ENCODE results near the gene ARSB. TPM values are rescaled to one million over a fixed set of nuclear protein-coding genes. Genes with fewer than 3 reads are reported as not detected.

ARSB gene
- total and polyA plus RNA-seq, 9 of the 15 experiments (the other 6 are each of a cell fraction or from before 2014, with no cell fraction given): 0.52 to 4.6 (median 2.4) TPM

DNA sequence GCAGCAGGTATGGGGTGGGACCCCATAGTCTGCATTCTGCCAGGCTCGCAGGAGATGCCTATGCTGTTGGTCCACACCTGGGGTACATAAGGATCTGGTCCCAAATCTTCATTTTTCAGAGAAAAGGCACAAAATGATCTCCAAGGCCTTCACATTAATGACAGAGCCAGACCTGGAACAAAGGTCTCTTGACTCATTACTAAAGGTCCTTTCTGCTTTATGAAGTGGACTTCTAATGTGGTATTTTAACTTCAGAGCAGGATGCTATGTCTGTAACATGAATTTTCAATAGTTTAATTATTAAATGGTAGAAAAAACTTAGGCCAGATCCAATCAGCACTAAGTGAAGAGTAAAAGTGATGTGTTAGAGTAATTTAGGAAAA, 46.4 kb upstream of the ARSB start:
- no peaks in the 10 kb centered on the region for H3K36me3 ChIP-seq (ENCODE audit: control insufficient read depth, insufficient read depth, low read length)
- ATAC-seq (no peak), FAIRE-seq (no peak), DNase-seq (ENCODE audit: extremely low read depth in 1 of 4, low spot score in 3 of 4) (no peak)
- ChIA-PET CTCF (ENCODE audit: low intra/inter-chr PET ratio) (interaction anchor here (0.5 to 0.7 kb wide), 2 partner anchors 434 to 945 kb away, joined by 3 read pairs; no protein-coding TSS in a partner anchor), POLR2A (no interaction called here)
- no peak overlapping the region for H3K9ac ChIP-seq (ENCODE audit: insufficient read depth in 1 of 2, low read depth in 2 of 2, low read length in 2 of 2)
- no peaks in the 10 kb centered on the region for H3K4me1 ChIP-seq (replicated peaks in 1 of 2; ENCODE audit: control insufficient read depth in 2 of 2, insufficient read depth in 2 of 2, low read length in 2 of 2)
- H3K4me3 ChIP-seq: no peak overlapping the region
- in situ Hi-C loops (cut with MboI): loop anchor here (25.0 kb wide), 1 partner anchor 831 kb away; no protein-coding TSS in a partner anchor
- WGBS (ENCODE audit: insufficient coverage, low coverage, missing lambda C conversion rate): 0% methylated on average over 1 of the region's 1 CpG
- intact Hi-C loops (cut with micrococcal nuclease): no loop called here
- no peaks in the 10 kb centered on the region for H3K79me2 ChIP-seq (ENCODE audit: control insufficient read depth, insufficient read depth, low read length)
- H4K20me1 ChIP-seq (replicated peaks; ENCODE audit: control insufficient read depth, insufficient read depth, low read length): no peaks in the 10 kb centered on the region
- H3K27ac ChIP-seq (ENCODE audit: extremely low read depth, low read depth, low read length): no peak overlapping the region
- no TSS peak for BruUV-seq (replicated peaks)
- TF ChIP-seq FOXJ2 (tag; IDR thresholded peaks at IDR 0.05) (no peak), KHSRP (IDR thresholded peaks at IDR 0.05) (no peak), RHOXF2B (CRISPR knock-in tag; conservative IDR thresholded peaks at IDR 0.05) (no peak), DDX20 (tag; IDR thresholded peaks at IDR 0.05; ENCODE audit: low read depth) (no peak), ZNF717 (CRISPR knock-in tag; IDR thresholded peaks at IDR 0.05) (no peak), ZNF354B (CRISPR knock-in tag; IDR thresholded peaks at IDR 0.05) (no peak), NFIX (CRISPR knock-in tag; IDR thresholded peaks at IDR 0.05; ENCODE audit: low read depth) (no peak)
- no peaks in the 10 kb centered on the region for H3K9me1 ChIP-seq (ENCODE audit: control insufficient read depth, insufficient read depth, low read length)
- no peak overlapping the region for H2AFZ ChIP-seq (ENCODE audit: low read depth, low read length)
- H3K9me3 ChIP-seq (replicated peaks; ENCODE audit: control insufficient read depth, insufficient read depth, low read depth, low read length): no peaks in the 10 kb centered on the region
- peaks cover 18 to 23% of the 10 kb centered on the region in 2 experiments; a peak in 4 of 5 replicates for H3K27me3 ChIP-seq (ENCODE audit: control insufficient read depth in 2 of 2, insufficient read depth in 2 of 2, low read length in 2 of 2)
- H3K4me2 ChIP-seq (ENCODE audit: insufficient read depth, low read length): no peak overlapping the region

All from K562 (cell line).